PC-3 (cell line): ENCODE measurements around the gene SLC39A11.

Source experiments
- CTCF ChIP-seq: fragments of 300-600 bp; sonication (generic); conservative IDR thresholded peaks from 2 replicates; pipeline ENCODE4 v1.5.1; 2017; ENCODE audit warnings: antibody characterized with exemption, low read depth, mild to moderate bottlenecking, low read length
- EZH2phosphoT487 ChIP-seq: fragments of 300-600 bp; sonication (generic); IDR thresholded peaks from 2 replicates; pipeline ENCODE4 v1.6.1; 2018; ENCODE audit warnings: mild to moderate bottlenecking, antibody characterized with exemption, low read length, borderline replicate concordance

DNA sequence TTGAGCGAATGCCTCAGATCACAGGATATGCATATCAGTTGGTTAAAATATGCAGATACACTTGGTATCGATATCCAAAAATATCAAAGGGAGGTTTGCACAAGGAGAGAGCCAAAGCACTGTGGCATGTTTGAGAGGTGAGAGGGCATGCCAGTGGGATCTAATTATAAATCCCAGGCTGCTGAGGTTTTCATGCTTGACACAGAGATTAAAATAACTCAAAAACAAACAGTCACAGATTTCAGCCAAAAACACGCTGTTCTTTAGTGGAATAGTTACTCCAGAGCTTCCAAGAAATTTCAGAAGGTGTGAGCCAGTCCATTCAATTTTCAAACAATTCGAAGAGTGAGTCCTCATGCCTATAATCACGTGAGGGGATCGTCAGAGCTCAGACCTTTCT, 493.8 kb downstream of the SLC39A11 start:
- TF ChIP-seq CTCF (no peak), EZH2phosphoT487 (no peak)
